DMS79 (cell line): ENCODE data around the gene CLEC11A.

ENCODE experiments used
- DNase-seq: peaks from one replicate; lab custom pipeline; 2025; lab: John Stamatoyannopoulos, UW

CLEC11A gene

GRCh38 chr19:50723069-50723468 is at the start of gene CLEC11A:
TSS of gene CLEC11A (plus strand) at chr19:50723364. CDS start at chr19:50723526, 162 bp downstream.
- DNase-seq: no peak

GRCh38 chr19:50676625-50677197 is 46.5 kb upstream of the CLEC11A start:
- no peak for DNase-seq

GRCh38 chr19:50677636-50678035 is 45.5 kb upstream of the CLEC11A start:
- DNase-seq: no peak

GRCh38 chr19:50678323-50678722 is 44.8 kb upstream of the CLEC11A start:
- DNase-seq: no peak

- DNase-seq: no peak
Measured at GRCh38 chr19:50679177-50680125, 43.7 kb upstream of the CLEC11A start.

- DNase-seq: no peak
Measured at GRCh38 chr19:50686310-50687032, 36.7 kb upstream of the CLEC11A start.

- no peak for DNase-seq
Measured at GRCh38 chr19:50688766-50689165, 34.4 kb upstream of the CLEC11A start.

GRCh38 chr19:50690439-50690838 is 32.7 kb upstream of the CLEC11A start:
- DNase-seq: no peak

GRCh38 chr19:50693064-50693975 is 29.8 kb upstream of the CLEC11A start:
- DNase-seq: no peak

GRCh38 chr19:50694815-50695145 is 28.4 kb upstream of the CLEC11A start:
- DNase-seq: no peak

GRCh38 chr19:50695251-50696093 is 27.7 kb upstream of the CLEC11A start:
- peak; percentile 39 for DNase-seq

GRCh38 chr19:50696094-50696483 is 27.1 kb upstream of the CLEC11A start:
- no peak for DNase-seq

- no peak for DNase-seq
Measured at GRCh38 chr19:50697414-50698124, 25.6 kb upstream of the CLEC11A start.

- DNase-seq: no peak
Measured at GRCh38 chr19:50701367-50701985, 21.7 kb upstream of the CLEC11A start.

- no peak for DNase-seq
Measured at GRCh38 chr19:50702158-50702870, 20.9 kb upstream of the CLEC11A start.

- DNase-seq: peak; percentile 12
Measured at GRCh38 chr19:50702871-50703829, 20.0 kb upstream of the CLEC11A start.

- peak; percentile 27 for DNase-seq
Measured at GRCh38 chr19:50703915-50704796, 19.0 kb upstream of the CLEC11A start.
